Measurements from ENCODE around the gene MYO7B.

Gene MYO7B

GRCh38 chr2:127504552-127505430 lies 30.7 kb upstream of the MYO7B start:
- H3K4me3 ChIP-seq (replicated peaks; ENCODE audit: low read depth, low read length), result no peak overlapping the region
- no peak for TF ChIP-seq CTCF (IDR thresholded peaks at IDR 0.05; ENCODE audit: low read depth, low read length, missing control alignments)
- no peak for DNase-seq (ENCODE audit: extremely low read depth, low read depth)

GRCh38 chr2:127506510-127506909 lies 29.0 kb upstream of the MYO7B start:
- no peak for TF ChIP-seq CTCF (IDR thresholded peaks at IDR 0.05; ENCODE audit: low read depth, low read length, missing control alignments)
- DNase-seq (ENCODE audit: extremely low read depth, low read depth), result no peak
- H3K4me3 ChIP-seq (replicated peaks; ENCODE audit: low read depth, low read length), result no peak overlapping the region

- H3K4me3 ChIP-seq (replicated peaks; ENCODE audit: low read depth, low read length), result no peak overlapping the region
- TF ChIP-seq CTCF (IDR thresholded peaks at IDR 0.05; ENCODE audit: low read depth, low read length, missing control alignments), result no peak
Observed at GRCh38 chr2:127508023-127508630, 27.4 kb upstream of the MYO7B start.

GRCh38 chr2:127508631-127509034 lies 26.9 kb upstream of the MYO7B start:
- DNase-seq (ENCODE audit: extremely low read depth, low read depth), result peak; percentile 97
- TF ChIP-seq CTCF (IDR thresholded peaks at IDR 0.05; ENCODE audit: low read depth, low read length, missing control alignments), result no peak
- no peak overlapping the region for H3K4me3 ChIP-seq (replicated peaks; ENCODE audit: low read depth, low read length)

More at GRCh38 chr2:127508023-127508630, 27.4 kb upstream of the MYO7B start:
- no peak for DNase-seq (ENCODE audit: extremely low read depth, low read depth)

- H3K4me3 ChIP-seq (replicated peaks; ENCODE audit: low read depth, low read length), result no peak overlapping the region
- DNase-seq (ENCODE audit: extremely low read depth, low read depth), result no peak
- no peak for TF ChIP-seq CTCF (IDR thresholded peaks at IDR 0.05; ENCODE audit: low read depth, low read length, missing control alignments)
Observed at GRCh38 chr2:127510073-127510472, 25.4 kb upstream of the MYO7B start.

GRCh38 chr2:127511090-127511695 lies 24.3 kb upstream of the MYO7B start:
- no peak overlapping the region for H3K4me3 ChIP-seq (replicated peaks; ENCODE audit: low read depth, low read length)
- no peak for DNase-seq (ENCODE audit: extremely low read depth, low read depth)
- TF ChIP-seq CTCF (IDR thresholded peaks at IDR 0.05; ENCODE audit: low read depth, low read length, missing control alignments), result no peak
